ENCODE data around the gene SYAP1. TPM values are rescaled to one million over a fixed set of nuclear protein-coding genes. Genes with fewer than 3 reads are reported as not detected.

SYAP1 gene
- polyA plus RNA-seq, 1 donor (not counting 4 experiments of a cell fraction or from before 2014, with no cell fraction given): 20.3 TPM

DNA sequence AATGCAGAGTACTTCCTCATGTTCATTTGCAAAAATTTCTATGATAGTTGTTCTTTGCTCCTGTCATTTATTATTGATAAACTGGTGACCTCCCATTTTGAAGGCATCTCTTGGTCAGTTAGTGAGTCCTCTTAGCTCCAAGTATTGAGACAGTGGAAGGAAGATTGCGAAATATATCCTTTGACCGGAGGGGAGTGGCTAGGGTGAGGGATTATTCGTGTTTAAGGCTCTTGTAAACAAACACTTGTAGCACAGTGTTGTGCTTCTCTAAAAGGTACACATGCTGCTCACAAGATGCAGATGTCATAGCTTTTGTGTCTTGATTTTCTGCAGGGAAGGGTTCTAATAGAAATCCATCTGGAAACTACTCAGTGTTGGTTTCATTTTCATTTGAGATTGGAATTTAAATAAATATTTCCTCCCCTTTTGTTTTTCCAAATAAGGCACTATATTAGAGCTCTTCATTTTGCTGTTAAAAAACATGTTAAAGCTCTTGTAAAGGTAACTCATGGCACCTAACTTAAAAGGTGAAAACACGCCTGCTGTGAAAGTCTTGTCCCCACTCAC is 88.6 kb downstream of the SYAP1 start:
- no peak for DNase-seq (ENCODE audit: low read depth, low spot score)

DNA sequence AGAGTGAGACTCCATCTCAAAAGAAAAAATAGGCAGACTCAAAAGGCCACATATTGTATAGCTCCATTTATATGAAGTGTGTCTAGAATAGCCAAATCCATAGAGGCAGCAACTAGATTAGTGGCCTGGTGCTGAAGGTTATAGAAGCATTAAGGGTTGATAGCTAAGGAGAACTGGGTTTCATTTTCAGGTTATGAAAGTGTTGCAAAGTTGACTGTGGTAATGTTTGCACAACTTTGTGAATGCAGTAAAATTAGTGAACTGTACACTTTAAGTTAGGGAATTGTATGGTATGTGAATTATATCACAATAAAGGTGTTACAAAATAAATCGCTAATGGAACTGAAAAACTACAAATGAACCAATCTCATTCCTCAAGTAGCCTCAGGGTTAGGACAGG is 95.2 kb downstream of the SYAP1 start:
- peaks cover 4 to 9% of the 10 kb centered on the region in 2 experiments for H3K36me3 ChIP-seq (ENCODE audit: control insufficient read depth in 2 of 2, extremely low read depth in 1 of 2, insufficient read depth in 2 of 2, low read length in 2 of 2)
- dilution Hi-C loops (cut with MboI; ENCODE audit: extremely low pct_ligation_motif_present, low sequenced_read_pairs): no loop called here
- no peak overlapping the region for H2AFZ ChIP-seq (ENCODE audit: control insufficient read depth, low read length)
- TF ChIP-seq, protein P1, sequence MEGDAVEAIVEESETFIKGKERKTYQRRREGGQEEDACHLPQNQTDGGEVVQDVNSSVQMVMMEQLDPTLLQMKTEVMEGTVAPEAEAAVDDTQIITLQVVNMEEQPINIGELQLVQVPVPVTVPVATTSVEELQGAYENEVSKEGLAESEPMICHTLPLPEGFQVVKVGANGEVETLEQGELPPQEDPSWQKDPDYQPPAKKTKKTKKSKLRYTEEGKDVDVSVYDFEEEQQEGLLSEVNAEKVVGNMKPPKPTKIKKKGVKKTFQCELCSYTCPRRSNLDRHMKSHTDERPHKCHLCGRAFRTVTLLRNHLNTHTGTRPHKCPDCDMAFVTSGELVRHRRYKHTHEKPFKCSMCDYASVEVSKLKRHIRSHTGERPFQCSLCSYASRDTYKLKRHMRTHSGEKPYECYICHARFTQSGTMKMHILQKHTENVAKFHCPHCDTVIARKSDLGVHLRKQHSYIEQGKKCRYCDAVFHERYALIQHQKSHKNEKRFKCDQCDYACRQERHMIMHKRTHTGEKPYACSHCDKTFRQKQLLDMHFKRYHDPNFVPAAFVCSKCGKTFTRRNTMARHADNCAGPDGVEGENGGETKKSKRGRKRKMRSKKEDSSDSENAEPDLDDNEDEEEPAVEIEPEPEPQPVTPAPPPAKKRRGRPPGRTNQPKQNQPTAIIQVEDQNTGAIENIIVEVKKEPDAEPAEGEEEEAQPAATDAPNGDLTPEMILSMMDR (optimal IDR thresholded peaks at IDR 0.05 in 1 of 3, IDR thresholded peaks at IDR 0.05 in 1 of 3, conservative IDR thresholded peaks at IDR 0.05 in 1 of 3; ENCODE audit: extremely low read depth in 1 of 3, insufficient read depth in 2 of 3, low read length in 3 of 3): no peak
- TF ChIP-seq EZH2 (IDR thresholded peaks at IDR 0.05; ENCODE audit: low read length): no peak
- H3K27me3 ChIP-seq (ENCODE audit: control insufficient read depth, extremely low read depth, insufficient read depth, low read length): no peaks in the 10 kb centered on the region
- no peaks in the 10 kb centered on the region for H3K4me1 ChIP-seq (ENCODE audit: control insufficient read depth, extremely low read depth, insufficient read depth, low read length)
- peaks cover 5% of the 10 kb centered on the region for H4K20me1 ChIP-seq (ENCODE audit: control insufficient read depth, extremely low read depth, insufficient read depth, low read length)
- H3K4me3 ChIP-seq (ENCODE audit: control insufficient read depth in 2 of 3, extremely low read depth in 1 of 3, insufficient read depth in 2 of 3, low read depth in 1 of 3, low read length in 3 of 3): no peak overlapping the region
- H3K27ac ChIP-seq (ENCODE audit: control insufficient read depth, insufficient read depth, low read length): no peak overlapping the region
- no peaks in the 10 kb centered on the region for H3K9me1 ChIP-seq (ENCODE audit: control insufficient read depth, extremely low read depth, insufficient read depth, low read length)
- H3K9ac ChIP-seq (ENCODE audit: control insufficient read depth, extremely low read depth, insufficient read depth, low read length): no peak overlapping the region
- no peak overlapping the region for H3K4me2 ChIP-seq (ENCODE audit: control insufficient read depth, extremely low read depth, insufficient read depth, low read depth, low read length)
- H3K9me3 ChIP-seq (ENCODE audit: control insufficient read depth, low read depth, low read length): no peaks in the 10 kb centered on the region
- DNase-seq (ENCODE audit: low read depth, low spot score): no peak
- peaks cover 37% of the 10 kb centered on the region for H3K79me2 ChIP-seq (ENCODE audit: control insufficient read depth, insufficient read depth, low read length)
- no peak for FAIRE-seq

More for the DNA sequence above, 88.6 kb downstream of the SYAP1 start:
- Histone ChIP-seq H4K20me1 (ENCODE audit: control insufficient read depth, extremely low read depth, insufficient read depth, low read length) (peaks cover 2% of the 10 kb centered on the region), H3K9me3 (ENCODE audit: control insufficient read depth, low read depth, low read length) (no peaks in the 10 kb centered on the region), H3K4me2 (ENCODE audit: control insufficient read depth, extremely low read depth, insufficient read depth, low read depth, low read length) (no peak overlapping the region), H3K27me3 (ENCODE audit: control insufficient read depth, extremely low read depth, insufficient read depth, low read length) (no peaks in the 10 kb centered on the region), H3K27ac (ENCODE audit: control insufficient read depth, insufficient read depth, low read length) (no peak overlapping the region), H3K4me1 (ENCODE audit: control insufficient read depth, extremely low read depth, insufficient read depth, low read length) (peaks cover 5% of the 10 kb centered on the region), H3K4me3 (ENCODE audit: control insufficient read depth in 2 of 3, extremely low read depth in 1 of 3, insufficient read depth in 2 of 3, low read depth in 1 of 3, low read length in 3 of 3) (no peak overlapping the region), H3K9me1 (ENCODE audit: control insufficient read depth, extremely low read depth, insufficient read depth, low read length) (no peaks in the 10 kb centered on the region), H2AFZ (ENCODE audit: control insufficient read depth, low read length) (no peak overlapping the region), H3K36me3 (ENCODE audit: control insufficient read depth in 2 of 2, extremely low read depth in 1 of 2, insufficient read depth in 2 of 2, low read length in 2 of 2) (peaks cover 0 to 4% of the 10 kb centered on the region in 2 experiments), H3K79me2 (ENCODE audit: control insufficient read depth, insufficient read depth, low read length) (peaks cover 63% of the 10 kb centered on the region), H3K9ac (ENCODE audit: control insufficient read depth, extremely low read depth, insufficient read depth, low read length) (no peak overlapping the region)
- TF ChIP-seq, protein P1 (optimal IDR thresholded peaks at IDR 0.05 in 1 of 3, IDR thresholded peaks at IDR 0.05 in 1 of 3, conservative IDR thresholded peaks at IDR 0.05 in 1 of 3; ENCODE audit: extremely low read depth in 1 of 3, insufficient read depth in 2 of 3, low read length in 3 of 3): no peak
- no peak for TF ChIP-seq EZH2 (IDR thresholded peaks at IDR 0.05; ENCODE audit: low read length)
- peak; percentile 69 for FAIRE-seq
- dilution Hi-C loops (cut with MboI; ENCODE audit: extremely low pct_ligation_motif_present, low sequenced_read_pairs): no loop called here

Small RNA genes lying within 50 kb of the gene (small RNA-seq; reads per million reads assigned to genes)
- 0 reads per million in 3 experiments for gene RNU7-56P (ENCODE audit: insufficient read length in 3 of 3, low read depth in 3 of 3, low replicate concordance in 1 of 3)
- 0 reads per million in 3 experiments for gene RPL12P49 (ENCODE audit: insufficient read length in 3 of 3, low read depth in 3 of 3, low replicate concordance in 1 of 3)

Other genes with a start within 250 kb of the SYAP1 start
- gene S100G, start 69.5 kb upstream of the SYAP1 start, polyA plus RNA-seq: not detected in 3 replicates
- 8.5 to 12.3 TPM (median 8.6 TPM) in 3 replicates for gene CTPS2, start 6.9 kb upstream of the SYAP1 start, polyA plus RNA-seq
- 22.4 to 38.5 TPM (median 24.8 TPM) in 3 replicates for gene TXLNG, start 66.9 kb downstream of the SYAP1 start, polyA plus RNA-seq
- 88.5 to 137 TPM (median 101 TPM) in 3 replicates for gene RBBP7, start 150.8 kb downstream of the SYAP1 start, polyA plus RNA-seq
- 2.4 to 2.6 TPM (median 2.4 TPM) in 3 replicates for gene REPS2, start 227.0 kb downstream of the SYAP1 start, polyA plus RNA-seq

All from keratinocyte (primary cell).